GM23248 (cell line): ENCODE results near the gene CDC42. TPM values are rescaled to one million over a fixed set of nuclear protein-coding genes. Genes with fewer than 3 reads are reported as not detected.

ENCODE experiments used
- DNase-seq: peaks from one replicate; pipeline ENCODE4 v3.0.0-alpha.2; 2015
- H2AFZ ChIP-seq: fragments of 200-600 bp; sonication (generic); 2 replicates; pipeline ENCODE4 v1.6.1; 2016; ENCODE audit warnings: antibody characterized with exemption
- H3F3A ChIP-seq: fragments of 200-600 bp; sonication (generic); 2 replicates; pipeline ENCODE4 v1.6.1; 2016; ENCODE audit warnings: mild to moderate bottlenecking, antibody characterized with exemption, mixed run types; ENCODE audit not compliant: insufficient read depth
- H3K27ac ChIP-seq: fragments of 200-600 bp; sonication (generic); 2 replicates; pipeline ENCODE4 v1.5.1; 2016; ENCODE audit warnings: mild to moderate bottlenecking
- H3K27me3 ChIP-seq: fragments of 200-600 bp; sonication (generic); replicated peaks from 2 replicates; pipeline ENCODE4 v1.6.1; 2016; ENCODE audit warnings: mild to moderate bottlenecking; ENCODE audit not compliant: insufficient read depth
- H3K36me3 ChIP-seq: fragments of 200-600 bp; sonication (generic); 2 replicates; pipeline ENCODE4 v1.6.1; 2016; ENCODE audit warnings: low read depth, mild to moderate bottlenecking
- H3K4me1 ChIP-seq: fragments of 200-600 bp; sonication (generic); 2 replicates; pipeline ENCODE4 v1.6.1; 2016; ENCODE audit warnings: mild to moderate bottlenecking; ENCODE audit not compliant: insufficient read depth
- H3K4me2 ChIP-seq: fragments of 200-600 bp; sonication (generic); one replicate; pipeline ENCODE4 v1.6.1; 2016; ENCODE audit warnings: mild to moderate bottlenecking; ENCODE audit not compliant: unreplicated experiment
- H3K4me3 ChIP-seq: fragments of 200-600 bp; sonication (generic); 2 replicates; pipeline ENCODE4 v1.5.1; 2016; ENCODE audit warnings: mild to moderate bottlenecking
- H3K79me2 ChIP-seq: fragments of 200-600 bp; sonication (generic); 2 replicates; pipeline ENCODE4 v1.6.1; 2016; ENCODE audit warnings: mild to moderate bottlenecking; ENCODE audit not compliant: insufficient read depth
- H3K9ac ChIP-seq: fragments of 200-600 bp; sonication (generic); 2 replicates; pipeline ENCODE4 v1.6.1; 2016; ENCODE audit warnings: mild to moderate bottlenecking
- H3K9me2 ChIP-seq: fragments of 200-600 bp; sonication (generic); 2 replicates; pipeline ENCODE4 v1.6.1; 2016; ENCODE audit warnings: mixed run types, mild to moderate bottlenecking, moderate library complexity; ENCODE audit not compliant: insufficient read depth
- H3K9me3 ChIP-seq: fragments of 200-600 bp; sonication (generic); one replicate; pipeline ENCODE4 v1.6.1; 2017; ENCODE audit warnings: low read depth
- H4K20me1 ChIP-seq: fragments of 200-600 bp; sonication (generic); 2 replicates; pipeline ENCODE4 v1.6.0; 2016; ENCODE audit not compliant: insufficient read depth
- EZH2 ChIP-seq: fragments of 200-600 bp; sonication (generic); IDR thresholded peaks from 2 replicates; pipeline ENCODE4 v1.6.1; 2018; ENCODE audit warnings: antibody characterized with exemption, mild to moderate bottlenecking; ENCODE audit not compliant: insufficient read depth, poor library complexity, severe bottlenecking
- EZH2phosphoT487 ChIP-seq: fragments of 200-600 bp; sonication (generic); IDR thresholded peaks from 2 replicates; pipeline ENCODE4 v1.6.1; 2018; ENCODE audit warnings: antibody characterized with exemption, moderate library complexity, mild to moderate bottlenecking, low read depth; ENCODE audit not compliant: insufficient read depth
- WGBS, 2 experiments: methylation state at CpG; one replicate each; pipeline ENCODE4 v1.1.6; 2015 to 2017; ENCODE audit warnings: low lambda C conversion rate in 2 of 2, low coverage in 1 of 2; ENCODE audit errors: missing lambda C conversion rate in 2 of 2; 5-methylcytosine and 5-hydroxymethylcytosine counted together
- in situ Hi-C: fragments of 300-500 bp; cut with MboI; formaldehyde crosslinking; loops from 2 replicates; pipeline ENCODE4 v1.15.0; 2020
- polyA plus RNA-seq: library from polyadenylated mRNA; unstranded; fragments of >200 nt; fragmentation: Nextera tagmentation; extraction: Ambion mirVana; gene quantifications from 2 replicates; pipeline ENCODE4 v1.2.1, GENCODE V29; 2016
- total RNA-seq: library from RNA; depleted of rRNA; stranded (reverse); fragments of >200 nt; shearing (Covaris generic); gene quantifications from 2 replicates; pipeline ENCODE4 v1.2.3, GENCODE V29; 2014

CDC42 gene
- total and polyA plus RNA-seq, 2 experiments from 2014 or later, result 159 to 420 TPM

GRCh38 chr1:22024485-22025367 lies 27.8 kb upstream of the CDC42 start:
- Histone ChIP-seq H3K4me3 (peak overlapping the region; percentile 94), H3K36me3 (no peaks in the 10 kb centered on the region), H3K9ac (peak overlapping the region; percentile 98), H3K27me3 (no peaks in the 10 kb centered on the region), H2AFZ (peak overlapping the region; percentile 86), H3K9me2 (no peaks in the 10 kb centered on the region), H3K79me2 (0 out of 2 replicates have a peak, but pooled peaks cover 15% of the 10 kb centered on the region), H3K4me1 (peaks cover 9% of the 10 kb centered on the region), H3K4me2 (peak overlapping the region; percentile 85), H3F3A (peaks cover 18% of the 10 kb centered on the region), H4K20me1 (no peaks in the 10 kb centered on the region), H3K9me3 (no peaks in the 10 kb centered on the region), H3K27ac (peak overlapping the region; percentile 95)
- TF ChIP-seq EZH2phosphoT487 (no peak), EZH2 (no peak)
- 1% methylated on average over 28 to 33 of the region's 33 CpGs for WGBS, 2 experiments
- DNase-seq, result peak; percentile 90
- in situ Hi-C loops, result no loop called here

GRCh38 chr1:22025368-22026155 lies 26.9 kb upstream of the CDC42 start:
- Histone ChIP-seq H4K20me1 (no peaks in the 10 kb centered on the region), H3K79me2 (0 out of 2 replicates have a peak, but pooled peaks cover 15% of the 10 kb centered on the region), H3K4me1 (peaks cover 7% of the 10 kb centered on the region), H3K9me3 (no peaks in the 10 kb centered on the region), H3K4me3 (peak overlapping the region; percentile 94), H3K9me2 (no peaks in the 10 kb centered on the region), H3K27ac (peak overlapping the region; percentile 95), H3K27me3 (no peaks in the 10 kb centered on the region), H3K9ac (peak overlapping the region; percentile 98), H2AFZ (peak overlapping the region; percentile 86), H3F3A (peaks cover 18% of the 10 kb centered on the region), H3K4me2 (peak overlapping the region; percentile 85), H3K36me3 (no peaks in the 10 kb centered on the region)
- in situ Hi-C loops, result no loop called here
- peak; percentile 96 for DNase-seq
- WGBS, 2 experiments, result 0 to 1% methylated on average over 36 to 42 of the region's 42 CpGs
- TF ChIP-seq EZH2, result no peak
- TF ChIP-seq EZH2phosphoT487, result no peak

GRCh38 chr1:22026924-22027289 lies 25.6 kb upstream of the CDC42 start:
- Histone ChIP-seq H3K4me2 (no peak overlapping the region), H3K27me3 (no peaks in the 10 kb centered on the region), H3K9me3 (no peaks in the 10 kb centered on the region), H2AFZ (no peak overlapping the region), H3K4me3 (no peak overlapping the region), H3K36me3 (no peaks in the 10 kb centered on the region), H3K27ac (no peak overlapping the region), H3F3A (peaks cover 18% of the 10 kb centered on the region), H3K4me1 (peaks cover 7% of the 10 kb centered on the region), H3K9ac (no peak overlapping the region), H4K20me1 (no peaks in the 10 kb centered on the region), H3K79me2 (0 out of 2 replicates have a peak, but pooled peaks cover 15% of the 10 kb centered on the region), H3K9me2 (no peaks in the 10 kb centered on the region)
- no peak for DNase-seq
- TF ChIP-seq EZH2, result no peak
- in situ Hi-C loops, result no loop called here
- WGBS, 2 experiments, result 68% methylated on average over 3 of the region's 3 CpGs

- Histone ChIP-seq H3K27me3 (no peaks in the 10 kb centered on the region), H3K9me3 (no peaks in the 10 kb centered on the region), H3F3A (0 out of 2 replicates have a peak, but pooled peaks cover 2% of the 10 kb centered on the region), H3K4me3 (no peak overlapping the region), H3K4me1 (no peaks in the 10 kb centered on the region), H4K20me1 (no peaks in the 10 kb centered on the region), H3K9me2 (no peaks in the 10 kb centered on the region), H3K36me3 (no peaks in the 10 kb centered on the region), H3K79me2 (0 out of 2 replicates have a peak, but pooled peaks cover 15% of the 10 kb centered on the region), H3K4me2 (no peak overlapping the region), H3K27ac (no peak overlapping the region), H2AFZ (no peak overlapping the region), H3K9ac (no peak overlapping the region)
- in situ Hi-C loops, result no loop called here
- no peak for DNase-seq
- TF ChIP-seq EZH2 (no peak), EZH2phosphoT487 (no peak)
- 64 to 65% methylated on average over 4 of the region's 4 CpGs for WGBS, 2 experiments
Observed at GRCh38 chr1:22030057-22030456, 22.5 kb upstream of the CDC42 start.
